GM12872 (cell line): Measurements from ENCODE around the gene SORL1.

ENCODE experiments used
- TF ChIP-seq, protein P1 (sequence below): IDR thresholded peaks from 3 replicates; pipeline ENCODE4 v1.5.1; 2011; ENCODE audit warnings: low read depth, mild to moderate bottlenecking, low read length, moderate library complexity; ENCODE audit not compliant: insufficient read depth

Gene SORL1

GRCh38 chr11:121435551-121436511 lies 16.3 kb upstream of the SORL1 start:
- TF ChIP-seq, protein P1, sequence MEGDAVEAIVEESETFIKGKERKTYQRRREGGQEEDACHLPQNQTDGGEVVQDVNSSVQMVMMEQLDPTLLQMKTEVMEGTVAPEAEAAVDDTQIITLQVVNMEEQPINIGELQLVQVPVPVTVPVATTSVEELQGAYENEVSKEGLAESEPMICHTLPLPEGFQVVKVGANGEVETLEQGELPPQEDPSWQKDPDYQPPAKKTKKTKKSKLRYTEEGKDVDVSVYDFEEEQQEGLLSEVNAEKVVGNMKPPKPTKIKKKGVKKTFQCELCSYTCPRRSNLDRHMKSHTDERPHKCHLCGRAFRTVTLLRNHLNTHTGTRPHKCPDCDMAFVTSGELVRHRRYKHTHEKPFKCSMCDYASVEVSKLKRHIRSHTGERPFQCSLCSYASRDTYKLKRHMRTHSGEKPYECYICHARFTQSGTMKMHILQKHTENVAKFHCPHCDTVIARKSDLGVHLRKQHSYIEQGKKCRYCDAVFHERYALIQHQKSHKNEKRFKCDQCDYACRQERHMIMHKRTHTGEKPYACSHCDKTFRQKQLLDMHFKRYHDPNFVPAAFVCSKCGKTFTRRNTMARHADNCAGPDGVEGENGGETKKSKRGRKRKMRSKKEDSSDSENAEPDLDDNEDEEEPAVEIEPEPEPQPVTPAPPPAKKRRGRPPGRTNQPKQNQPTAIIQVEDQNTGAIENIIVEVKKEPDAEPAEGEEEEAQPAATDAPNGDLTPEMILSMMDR = no peak

GRCh38 chr11:121437018-121437685 lies 15.0 kb upstream of the SORL1 start:
- TF ChIP-seq, protein P1 = no peak

- TF ChIP-seq, protein P1 = no peak
Measured at GRCh38 chr11:121437686-121438078, 14.4 kb upstream of the SORL1 start.

- TF ChIP-seq, protein P1 = no peak
Measured at GRCh38 chr11:121439337-121439736, 12.8 kb upstream of the SORL1 start.

GRCh38 chr11:121439759-121440158 lies 12.4 kb upstream of the SORL1 start:
- TF ChIP-seq, protein P1 = no peak

DNA sequence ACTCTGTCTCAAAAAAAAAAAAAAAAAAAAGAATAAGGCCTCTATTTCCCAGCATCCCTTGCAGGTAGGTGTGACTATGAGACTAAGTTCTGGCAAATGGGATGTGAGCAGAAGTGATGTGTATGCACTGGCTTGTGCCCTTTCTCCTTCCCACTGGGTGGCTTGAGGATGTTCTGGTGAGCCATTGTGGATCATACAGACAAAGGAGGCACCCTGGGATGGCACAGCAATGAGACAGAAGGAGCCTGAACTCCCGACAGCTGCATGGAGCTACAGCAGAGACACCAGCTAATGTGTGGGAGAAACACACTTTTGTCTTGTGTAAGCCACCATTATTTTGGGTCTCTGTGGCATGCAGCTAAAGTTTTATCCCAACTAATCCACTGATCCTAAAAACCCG lies 10.6 kb upstream of the SORL1 start:
- TF ChIP-seq, protein P1 = no peak

DNA sequence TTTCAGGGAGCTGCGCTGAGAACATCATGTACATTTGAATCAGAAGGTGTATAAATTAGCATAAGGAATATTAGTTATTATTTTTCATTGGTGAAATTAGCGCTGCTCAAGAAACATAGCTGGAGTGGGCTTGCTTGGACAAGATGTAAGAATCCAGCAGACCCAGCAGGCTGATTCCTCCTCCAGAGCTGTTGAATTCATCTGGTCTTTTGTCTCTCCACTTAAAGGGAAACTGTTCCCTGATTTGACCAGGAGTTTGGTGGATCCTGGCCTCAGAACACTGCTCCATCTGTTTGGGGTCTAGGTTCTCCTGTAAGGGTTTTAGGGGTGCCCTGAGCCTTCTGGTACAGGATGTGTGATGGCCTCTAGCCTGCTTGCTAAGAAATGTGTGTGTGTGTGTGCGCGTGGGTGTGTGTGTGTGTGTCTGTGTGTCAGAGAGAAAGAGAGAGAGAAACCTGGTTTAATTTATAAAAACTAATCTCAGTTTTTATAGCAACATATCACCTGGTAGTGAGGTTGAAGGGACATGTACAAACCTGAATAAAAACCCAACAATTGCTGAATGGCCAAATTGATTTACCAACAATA lies 8.3 kb upstream of the SORL1 start:
- TF ChIP-seq, protein P1 = no peak
